ENCODE results near the gene PANX1.

- TF ChIP-seq, protein P1, sequence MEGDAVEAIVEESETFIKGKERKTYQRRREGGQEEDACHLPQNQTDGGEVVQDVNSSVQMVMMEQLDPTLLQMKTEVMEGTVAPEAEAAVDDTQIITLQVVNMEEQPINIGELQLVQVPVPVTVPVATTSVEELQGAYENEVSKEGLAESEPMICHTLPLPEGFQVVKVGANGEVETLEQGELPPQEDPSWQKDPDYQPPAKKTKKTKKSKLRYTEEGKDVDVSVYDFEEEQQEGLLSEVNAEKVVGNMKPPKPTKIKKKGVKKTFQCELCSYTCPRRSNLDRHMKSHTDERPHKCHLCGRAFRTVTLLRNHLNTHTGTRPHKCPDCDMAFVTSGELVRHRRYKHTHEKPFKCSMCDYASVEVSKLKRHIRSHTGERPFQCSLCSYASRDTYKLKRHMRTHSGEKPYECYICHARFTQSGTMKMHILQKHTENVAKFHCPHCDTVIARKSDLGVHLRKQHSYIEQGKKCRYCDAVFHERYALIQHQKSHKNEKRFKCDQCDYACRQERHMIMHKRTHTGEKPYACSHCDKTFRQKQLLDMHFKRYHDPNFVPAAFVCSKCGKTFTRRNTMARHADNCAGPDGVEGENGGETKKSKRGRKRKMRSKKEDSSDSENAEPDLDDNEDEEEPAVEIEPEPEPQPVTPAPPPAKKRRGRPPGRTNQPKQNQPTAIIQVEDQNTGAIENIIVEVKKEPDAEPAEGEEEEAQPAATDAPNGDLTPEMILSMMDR (conservative IDR thresholded peaks at IDR 0.05; ENCODE audit: low read depth, low read length) = no peak
- no peak for TF ChIP-seq EZH2 (IDR thresholded peaks at IDR 0.05; ENCODE audit: borderline replicate concordance, low read depth, low read length, poor library complexity, severe bottlenecking)
Observed at GRCh38 chr11:94184362-94184761, 55.7 kb downstream of the PANX1 start.

All from A673 (cell line).